Esophagus muscularis mucosa (tissue), 4 donors: ENCODE data around the gene BBX. TPM values are rescaled to one million over a fixed set of nuclear protein-coding genes. Genes with fewer than 3 reads are reported as not detected.
A peak's percentile ranks its signal among the peaks of the same experiment; 100 is the strongest.

Experiments
- DNase-seq: peaks from one replicate; pipeline ENCODE4 v3.0.0-alpha.2; 2017; ENCODE audit errors: extremely low spot score
- H3K27ac ChIP-seq, 4 donors: fragments of 200-600 bp; sonication (generic); replicated peaks in 1 of 4; 1 replicate in 3 of 4; 2 replicates in 1 of 4; pipeline ENCODE4 v1.5.1; 2016 to 2019; ENCODE audit warnings: mild to moderate bottlenecking in 1 of 4
- H3K27me3 ChIP-seq, 4 donors: fragments of 200-600 bp; sonication (generic); one replicate each; pipeline versions ENCODE4 v1.5.1 to v1.6.0; 2016 to 2019
- H3K36me3 ChIP-seq, 4 donors: fragments of 200-600 bp; sonication (generic); one replicate each; pipeline ENCODE4 v1.5.1; 2016 to 2019
- H3K4me1 ChIP-seq, 4 donors: fragments of 200-600 bp; sonication (generic); one replicate each; pipeline ENCODE4 v1.5.1; 2016 to 2019
- H3K4me3 ChIP-seq, 4 donors: fragments of 200-600 bp; sonication (generic); 1 replicate in 2 of 4; 2 replicates in 2 of 4; pipeline ENCODE4 v1.5.1; 2016 to 2019; ENCODE audit warnings: mild to moderate bottlenecking in 4 of 4, moderate library complexity in 1 of 4
- H3K9me3 ChIP-seq, 4 donors: fragments of 200-600 bp; sonication (generic); 1 replicate in 3 of 4; 2 replicates in 1 of 4; pipeline ENCODE4 v1.5.1; 2016 to 2019
- CTCF ChIP-seq, 3 experiments: fragments of 200-600 bp in 2 of 3; fragments of 450-650 bp in 1 of 3; sonication (generic) in 2 of 3; IDR thresholded peaks; one replicate each; pipeline ENCODE4 v1.5.1; 2017 to 2019; ENCODE audit warnings: antibody characterized with exemption in 3 of 3, mild to moderate bottlenecking in 2 of 3, moderate library complexity in 1 of 3
- EP300 ChIP-seq: sonication (generic); formaldehyde crosslinking; IDR thresholded peaks from one replicate; pipeline ENCODE4 v1.6.1; 2017; ENCODE audit warnings: antibody characterized with exemption
- POLR2A ChIP-seq: fragments of 450-650 bp; IDR thresholded peaks from one replicate; pipeline ENCODE4 v1.6.1; 2017; ENCODE audit warnings: antibody characterized with exemption, moderate library complexity, mild to moderate bottlenecking, low read depth
- POLR2AphosphoS5 ChIP-seq, 2 donors: sonication (generic); formaldehyde crosslinking; IDR thresholded peaks; one replicate each; pipeline ENCODE4 v1.6.1; 2017; ENCODE audit warnings: antibody characterized with exemption in 2 of 2
- WGBS: methylation state at CpG from one replicate; pipeline ENCODE4 v1.1.5; 2018; 5-methylcytosine and 5-hydroxymethylcytosine counted together
- intact Hi-C: fragments of 100-400 bp; cut with DNase I; formaldehyde crosslinking; loops from one replicate; pipeline ENCODE4 v1.15.1; 2023
- total RNA-seq, 4 donors: library from RNA; depleted of rRNA; stranded (reverse); fragments of >200 nt; gene quantifications; one replicate each; pipeline versions ENCODE4 v1.1.0 to v1.2.1, GENCODE V29; 2016

Gene BBX
- total RNA-seq, 4 donors from 2014 or later: 49.2 to 78.9 (median 77.9) TPM

DNA sequence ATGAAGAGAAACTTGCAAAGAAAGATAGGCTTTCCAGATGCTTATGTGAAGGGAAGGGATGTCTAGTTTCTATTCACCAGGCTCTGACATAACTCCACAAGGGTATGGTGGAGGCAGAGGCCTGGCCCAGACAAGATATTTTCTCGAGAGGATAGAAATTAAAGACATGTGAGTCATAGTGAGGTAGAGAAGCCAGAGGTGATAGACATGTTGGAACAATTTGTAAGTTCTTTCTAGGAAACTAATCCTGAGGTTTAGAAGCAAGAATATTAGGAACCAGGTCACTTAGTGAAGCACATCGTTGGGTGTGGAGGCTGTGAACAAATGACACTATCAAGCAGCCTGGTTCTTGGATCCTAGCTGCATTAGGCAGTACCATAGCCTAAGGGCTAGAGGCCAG is 176.9 kb downstream of the BBX start:
- TF ChIP-seq CTCF (IDR thresholded peaks at IDR 0.05) (no peak), EP300 (no peak), POLR2AphosphoS5 (IDR thresholded peaks at IDR 0.05) (no peak), POLR2A (no peak)
- DNase-seq: no peak
- Histone ChIP-seq H3K4me3 (no peak overlapping the region), H3K27ac (no peak overlapping the region), H3K36me3 (no peaks in the 10 kb centered on the region), H3K4me1 (peaks cover 0 to 22% (median 16%) of the 10 kb centered on the region in 4 donors), H3K27me3 (no peaks in the 10 kb centered on the region), H3K9me3 (no peaks in the 10 kb centered on the region)
- WGBS: 43% methylated on average over 2 of the region's 2 CpGs
- intact Hi-C loops: no loop called here

- H3K27me3 ChIP-seq: no peaks in the 10 kb centered on the region
- no peak overlapping the region for H3K4me3 ChIP-seq
- H3K27ac ChIP-seq: no peak overlapping the region
- no peaks in the 10 kb centered on the region for H3K9me3 ChIP-seq
- intact Hi-C loops: no loop called here
- 95% methylated on average over 2 of the region's 2 CpGs for WGBS
- no peaks in the 10 kb centered on the region for H3K36me3 ChIP-seq
- peaks cover 0 to 22% (median 16%) of the 10 kb centered on the region in 4 donors for H3K4me1 ChIP-seq
- DNase-seq: no peak
- TF ChIP-seq CTCF (IDR thresholded peaks at IDR 0.05) (no peak), POLR2A (no peak), EP300 (no peak), POLR2AphosphoS5 (IDR thresholded peaks at IDR 0.05) (no peak)
Measured at GRCh38 chr3:107701299-107701698, 178.5 kb downstream of the BBX start.

DNA sequence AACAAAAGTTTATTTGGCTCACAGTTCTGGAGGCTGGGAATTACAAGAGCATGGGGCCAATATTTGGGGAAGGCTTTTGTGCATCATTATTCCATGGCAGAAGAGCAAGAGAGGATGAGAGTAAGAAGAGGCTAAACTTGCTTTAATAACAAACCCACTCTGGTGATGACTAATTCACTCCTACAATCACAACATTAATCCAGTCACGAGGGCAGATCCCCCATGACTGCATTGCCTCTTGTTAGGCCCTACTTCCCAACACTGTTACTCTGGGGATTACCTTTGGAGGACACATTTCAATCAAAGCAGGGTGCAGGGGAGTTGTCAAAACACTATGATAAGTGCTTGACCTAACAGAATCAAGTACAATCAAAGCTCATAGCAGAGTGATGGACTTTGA is 181.7 kb downstream of the BBX start:
- Histone ChIP-seq H3K27ac (no peak overlapping the region), H3K36me3 (no peaks in the 10 kb centered on the region), H3K4me1 (peaks cover 0 to 10% (median 6%) of the 10 kb centered on the region in 4 donors), H3K4me3 (no peak overlapping the region), H3K9me3 (no peaks in the 10 kb centered on the region), H3K27me3 (no peaks in the 10 kb centered on the region)
- intact Hi-C loops: no loop called here
- WGBS: 64% methylated on average over 1 of the region's 1 CpG
- DNase-seq: no peak
- TF ChIP-seq POLR2AphosphoS5 (IDR thresholded peaks at IDR 0.05) (no peak), POLR2A (no peak), EP300 (no peak), CTCF (IDR thresholded peaks at IDR 0.05) (no peak)

- TF ChIP-seq CTCF (IDR thresholded peaks at IDR 0.05): no peak
- TF ChIP-seq EP300: no peak
- no peak for TF ChIP-seq POLR2A
- no peak for TF ChIP-seq POLR2AphosphoS5 (IDR thresholded peaks at IDR 0.05)
- Histone ChIP-seq H3K4me3 (no peak overlapping the region), H3K9me3 (no peaks in the 10 kb centered on the region), H3K4me1 (peaks cover 0 to 7% (median 4%) of the 10 kb centered on the region in 4 donors), H3K27ac (no peak overlapping the region), H3K27me3 (no peaks in the 10 kb centered on the region), H3K36me3 (no peaks in the 10 kb centered on the region)
- intact Hi-C loops: no loop called here
- DNase-seq: no peak
- WGBS: 68% methylated on average over 5 of the region's 5 CpGs
Measured at GRCh38 chr3:107705046-107705445, 182.3 kb downstream of the BBX start.

- no peak overlapping the region for H3K4me3 ChIP-seq
- H3K9me3 ChIP-seq: no peaks in the 10 kb centered on the region
- intact Hi-C loops: no loop called here
- no peak for DNase-seq
- H3K27ac ChIP-seq: no peak overlapping the region
- TF ChIP-seq EP300: no peak
- no peak for TF ChIP-seq POLR2A
- peak in 1 of 2 donors; percentile 14 for TF ChIP-seq POLR2AphosphoS5 (IDR thresholded peaks at IDR 0.05)
- H3K36me3 ChIP-seq: peaks cover 0 to 25% (median 10%) of the 10 kb centered on the region in 4 donors
- WGBS: 28% methylated on average over 5 of the region's 5 CpGs
- H3K27me3 ChIP-seq: no peaks in the 10 kb centered on the region
- peaks cover 0 to 10% (median 7%) of the 10 kb centered on the region in 4 donors for H3K4me1 ChIP-seq
Measured at GRCh38 chr3:107710851-107711250, 188.1 kb downstream of the BBX start.
